ENCODE data around the gene MAML3. TPM values are rescaled to one million over a fixed set of nuclear protein-coding genes. Genes with fewer than 3 reads are reported as not detected.

The MAML3 gene
- total RNA-seq, 1 experiment from 2014 or later, result 0.89 TPM

GRCh38 chr4:139732991-139733570 is 420.9 kb downstream of the MAML3 start:
- intact Hi-C loops (cut with micrococcal nuclease), result loop anchor here (5.0 to 10.0 kb wide), 2 partner anchors 252 to 419 kb away; partner anchors contain the start of gene MAML3
- no TSS peak for BruUV-seq (replicated peaks)
- peaks cover 6% of the 10 kb centered on the region for H3K4me1 Mint-ChIP-seq (ENCODE audit: insufficient read depth, unreplicated experiment)
- no peak overlapping the region for H3K27ac Mint-ChIP-seq (ENCODE audit: low read depth, unreplicated experiment)
- TF ChIP-seq CTCF (IDR thresholded peaks at IDR 0.05; ENCODE audit: unreplicated experiment), result no peak
- no peak overlapping the region for H3K4me3 Mint-ChIP-seq (ENCODE audit: unreplicated experiment)
- no peaks in the 10 kb centered on the region for H3K36me3 Mint-ChIP-seq (ENCODE audit: insufficient read depth, unreplicated experiment)
- ChIA-PET CTCF (interaction anchor here (0.5 to 2.0 kb wide), 13 partner anchors 9 to 1436 kb away, joined by 3 to 12 read pairs (median 3); no protein-coding TSS in a partner anchor), POLR2A (interaction anchor here (1.0 to 2.4 kb wide), 4 partner anchors 8 to 520 kb away, joined by 3 to 13 read pairs (median 6); partner anchors contain the start of gene MAML3)
- no peak for DNase-seq (ENCODE audit: unreplicated experiment)
- no peaks in the 10 kb centered on the region for H3K27me3 Mint-ChIP-seq (ENCODE audit: insufficient read depth, unreplicated experiment)
- no peaks in the 10 kb centered on the region for H3K9me3 Mint-ChIP-seq (ENCODE audit: unreplicated experiment)

GRCh38 chr4:139728840-139729239 is 425.1 kb downstream of the MAML3 start:
- no peaks in the 10 kb centered on the region for H3K9me3 Mint-ChIP-seq (ENCODE audit: unreplicated experiment)
- BruUV-seq (replicated peaks), result no TSS peak
- TF ChIP-seq CTCF (IDR thresholded peaks at IDR 0.05; ENCODE audit: unreplicated experiment), result no peak
- no peak overlapping the region for H3K4me3 Mint-ChIP-seq (ENCODE audit: unreplicated experiment)
- H3K4me1 Mint-ChIP-seq (ENCODE audit: insufficient read depth, unreplicated experiment), result no peaks in the 10 kb centered on the region
- peaks cover 4% of the 10 kb centered on the region for H3K36me3 Mint-ChIP-seq (ENCODE audit: insufficient read depth, unreplicated experiment)
- ChIA-PET POLR2A (no interaction called here), CTCF (interaction anchor here (0.6 to 1.6 kb wide), 3 partner anchors 75 to 543 kb away, joined by 3 read pairs; no protein-coding TSS in a partner anchor)
- no peaks in the 10 kb centered on the region for H3K27me3 Mint-ChIP-seq (ENCODE audit: insufficient read depth, unreplicated experiment)
- no peak for DNase-seq (ENCODE audit: unreplicated experiment)
- peak overlapping the region; percentile 69 for H3K27ac Mint-ChIP-seq (ENCODE audit: low read depth, unreplicated experiment)
- intact Hi-C loops (cut with micrococcal nuclease), result no loop called here

DNA sequence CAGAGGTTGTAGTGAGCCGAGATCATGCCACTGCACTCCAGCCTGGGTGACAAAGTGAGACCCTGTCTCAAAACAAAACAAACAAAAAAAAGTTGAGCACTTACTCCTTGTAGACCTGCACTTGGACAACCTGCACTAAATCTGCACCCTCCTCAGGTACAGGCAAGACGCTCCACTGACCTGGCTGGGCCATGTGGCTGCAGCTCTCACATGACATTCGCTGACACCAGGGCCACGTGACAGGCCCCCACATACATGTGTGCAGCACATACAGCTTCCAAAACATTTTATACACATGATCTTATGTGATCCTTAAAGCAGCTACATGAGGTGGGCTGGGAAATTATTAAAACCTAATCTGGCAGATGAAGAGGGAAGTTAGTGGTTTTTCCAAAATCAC is 425.8 kb downstream of the MAML3 start:
- H3K36me3 Mint-ChIP-seq (ENCODE audit: insufficient read depth, unreplicated experiment), result peaks cover 4% of the 10 kb centered on the region
- no peaks in the 10 kb centered on the region for H3K9me3 Mint-ChIP-seq (ENCODE audit: unreplicated experiment)
- H3K4me1 Mint-ChIP-seq (ENCODE audit: insufficient read depth, unreplicated experiment), result no peaks in the 10 kb centered on the region
- CTCF ChIA-PET, result interaction anchor here (0.6 to 1.6 kb wide), 3 partner anchors 74 to 544 kb away, joined by 3 read pairs; no protein-coding TSS in a partner anchor
- no peak overlapping the region for H3K4me3 Mint-ChIP-seq (ENCODE audit: unreplicated experiment)
- intact Hi-C loops (cut with micrococcal nuclease), result no loop called here
- H3K27ac Mint-ChIP-seq (ENCODE audit: low read depth, unreplicated experiment), result peak overlapping the region; percentile 69
- DNase-seq (ENCODE audit: unreplicated experiment), result no peak
- POLR2A ChIA-PET, result interaction anchor here (1.2 kb wide), 1 partner anchor 62 kb away, joined by 3 read pairs; the partner anchor contains the start of gene MGST2
- TF ChIP-seq CTCF (IDR thresholded peaks at IDR 0.05; ENCODE audit: unreplicated experiment), result no peak
- no TSS peak for BruUV-seq (replicated peaks)
- H3K27me3 Mint-ChIP-seq (ENCODE audit: insufficient read depth, unreplicated experiment), result no peaks in the 10 kb centered on the region

- ChIA-PET POLR2A (no interaction called here), CTCF (interaction anchor here (1.2 kb wide), 1 partner anchor 14 kb away, joined by 4 read pairs; no protein-coding TSS in a partner anchor)
- no peak for TF ChIP-seq CTCF (IDR thresholded peaks at IDR 0.05; ENCODE audit: unreplicated experiment)
- H3K36me3 Mint-ChIP-seq (ENCODE audit: insufficient read depth, unreplicated experiment), result peaks cover 4% of the 10 kb centered on the region
- H3K4me1 Mint-ChIP-seq (ENCODE audit: insufficient read depth, unreplicated experiment), result no peaks in the 10 kb centered on the region
- no peaks in the 10 kb centered on the region for H3K9me3 Mint-ChIP-seq (ENCODE audit: unreplicated experiment)
- no peak overlapping the region for H3K4me3 Mint-ChIP-seq (ENCODE audit: unreplicated experiment)
- no peak overlapping the region for H3K27ac Mint-ChIP-seq (ENCODE audit: low read depth, unreplicated experiment)
- no TSS peak for BruUV-seq (replicated peaks)
- intact Hi-C loops (cut with micrococcal nuclease), result no loop called here
- no peaks in the 10 kb centered on the region for H3K27me3 Mint-ChIP-seq (ENCODE audit: insufficient read depth, unreplicated experiment)
- DNase-seq (ENCODE audit: unreplicated experiment), result no peak
Measured at GRCh38 chr4:139726615-139727014, 427.4 kb downstream of the MAML3 start.
